ENCODE results near the gene CALN1. TPM values are rescaled to one million over a fixed set of nuclear protein-coding genes. Genes with fewer than 3 reads are reported as not detected.

Gene CALN1
- total and polyA plus RNA-seq, 4 donors, result 0.14 to 0.84 (median 0.24) TPM

DNA sequence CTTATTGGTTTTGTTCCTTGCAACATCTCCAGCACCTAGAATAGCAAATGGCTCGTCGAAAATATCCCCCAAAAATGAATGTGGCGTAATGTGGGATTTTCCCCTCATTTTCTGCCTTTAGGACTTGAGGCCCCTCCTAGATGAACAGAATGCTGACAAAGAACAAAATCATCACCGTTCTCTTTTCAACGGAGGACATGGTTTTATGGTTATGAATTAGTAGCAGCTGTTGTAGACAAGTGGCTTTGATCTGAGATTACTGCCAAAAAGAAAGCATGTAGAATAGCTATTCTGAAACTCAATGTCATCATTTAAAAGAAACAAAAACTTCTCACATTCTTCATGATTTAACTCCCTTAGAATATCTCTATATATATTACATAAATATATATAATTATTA is 17.2 kb upstream of the CALN1 start:
- DNase-seq (ENCODE audit: low spot score), result no peak
- Histone ChIP-seq H3K9ac (ENCODE audit: low read depth in 1 of 2, low read length in 2 of 2) (no peak overlapping the region), H3K36me3 (ENCODE audit: control insufficient read depth in 4 of 4, insufficient read depth in 3 of 4, low read depth in 1 of 4, low read length in 3 of 4) (no peaks in the 10 kb centered on the region), H3K4me3 (ENCODE audit: low read depth in 1 of 3, low read length in 3 of 3) (no peak overlapping the region), H3K27me3 (ENCODE audit: control insufficient read depth in 4 of 4, insufficient read depth in 4 of 4, low read length in 3 of 4) (no peaks in the 10 kb centered on the region), H3K9me3 (ENCODE audit: control insufficient read depth in 4 of 4, low read length in 3 of 4) (no peaks in the 10 kb centered on the region), H3K4me1 (ENCODE audit: control insufficient read depth in 4 of 4, insufficient read depth in 4 of 4, low read length in 3 of 4) (no peaks in the 10 kb centered on the region), H3K27ac (ENCODE audit: low read depth in 1 of 2, low read length in 2 of 2) (no peak overlapping the region)
- TF ChIP-seq MAX (IDR thresholded peaks at IDR 0.05) (no peak), FOXA2 (IDR thresholded peaks at IDR 0.05) (no peak), YY1 (IDR thresholded peaks at IDR 0.05) (no peak)
- 91% methylated on average over 5 of the region's 5 CpGs for WGBS

- Histone ChIP-seq H3K4me3 (ENCODE audit: low read depth in 1 of 3, low read length in 3 of 3) (no peak overlapping the region), H3K4me1 (ENCODE audit: control insufficient read depth in 4 of 4, insufficient read depth in 4 of 4, low read length in 3 of 4) (no peaks in the 10 kb centered on the region), H3K36me3 (ENCODE audit: control insufficient read depth in 4 of 4, insufficient read depth in 3 of 4, low read depth in 1 of 4, low read length in 3 of 4) (no peaks in the 10 kb centered on the region), H3K27me3 (ENCODE audit: control insufficient read depth in 4 of 4, insufficient read depth in 4 of 4, low read length in 3 of 4) (peaks cover 0 to 2% (median 0%) of the 10 kb centered on the region in 4 donors), H3K9me3 (ENCODE audit: control insufficient read depth in 4 of 4, low read length in 3 of 4) (no peaks in the 10 kb centered on the region), H3K9ac (ENCODE audit: low read depth in 1 of 2, low read length in 2 of 2) (no peak overlapping the region), H3K27ac (ENCODE audit: low read depth in 1 of 2, low read length in 2 of 2) (no peak overlapping the region)
- DNase-seq (ENCODE audit: low spot score), result no peak
- no peak for TF ChIP-seq RAD21 (IDR thresholded peaks at IDR 0.05)
- no peak for TF ChIP-seq NR2F2 (IDR thresholded peaks at IDR 0.05)
- TF ChIP-seq GABPA (IDR thresholded peaks at IDR 0.05 in 1 of 2, conservative IDR thresholded peaks at IDR 0.05 in 1 of 2), result no peak
- no peak for TF ChIP-seq MAX (IDR thresholded peaks at IDR 0.05)
- TF ChIP-seq JUND (IDR thresholded peaks at IDR 0.05), result no peak
- TF ChIP-seq YY1 (IDR thresholded peaks at IDR 0.05), result no peak
- TF ChIP-seq FOXA1 (IDR thresholded peaks at IDR 0.05), result no peak
- TF ChIP-seq ATF3 (IDR thresholded peaks at IDR 0.05), result no peak
- TF ChIP-seq SP1 (IDR thresholded peaks at IDR 0.05), result no peak
- 85% methylated on average over 8 of the region's 8 CpGs for WGBS
Measured at GRCh38 chr7:72416846-72417245, 4.7 kb upstream of the CALN1 start.

DNA sequence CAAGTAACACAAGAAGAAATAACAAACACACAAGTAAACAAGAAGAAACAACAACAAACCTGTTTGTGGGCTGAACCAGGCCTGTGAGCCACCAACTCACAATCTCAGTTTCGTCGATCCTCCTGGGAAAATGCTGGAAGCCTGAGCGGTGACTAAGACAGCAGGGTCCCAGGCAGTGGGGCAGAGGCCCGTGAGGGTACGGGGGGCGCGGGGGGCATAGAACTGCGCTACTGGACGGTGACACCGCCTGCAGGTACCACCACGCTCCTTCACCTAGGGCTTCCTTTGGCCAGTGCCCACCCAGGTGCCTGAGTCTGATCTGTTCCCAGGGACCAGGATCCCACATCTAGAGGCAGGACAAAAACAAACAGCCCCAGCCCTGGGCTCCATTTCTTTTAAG is 3.4 kb upstream of the CALN1 start:
- Histone ChIP-seq H3K9me3 (ENCODE audit: control insufficient read depth in 4 of 4, low read length in 3 of 4) (no peaks in the 10 kb centered on the region), H3K4me3 (ENCODE audit: low read depth in 1 of 3, low read length in 3 of 3) (no peak overlapping the region), H3K4me1 (ENCODE audit: control insufficient read depth in 4 of 4, insufficient read depth in 4 of 4, low read length in 3 of 4) (no peaks in the 10 kb centered on the region), H3K36me3 (ENCODE audit: control insufficient read depth in 4 of 4, insufficient read depth in 3 of 4, low read depth in 1 of 4, low read length in 3 of 4) (no peaks in the 10 kb centered on the region), H3K27ac (ENCODE audit: low read depth in 1 of 2, low read length in 2 of 2) (no peak overlapping the region), H3K27me3 (ENCODE audit: control insufficient read depth in 4 of 4, insufficient read depth in 4 of 4, low read length in 3 of 4) (peaks cover 0 to 2% (median 0%) of the 10 kb centered on the region in 4 donors), H3K9ac (ENCODE audit: low read depth in 1 of 2, low read length in 2 of 2) (no peak overlapping the region)
- TF ChIP-seq EGR1 (IDR thresholded peaks at IDR 0.05; ENCODE audit: low read depth in 2 of 2), result no peak
- WGBS, result 89% methylated on average over 11 of the region's 11 CpGs
- no peak for DNase-seq (ENCODE audit: low spot score)

DNA sequence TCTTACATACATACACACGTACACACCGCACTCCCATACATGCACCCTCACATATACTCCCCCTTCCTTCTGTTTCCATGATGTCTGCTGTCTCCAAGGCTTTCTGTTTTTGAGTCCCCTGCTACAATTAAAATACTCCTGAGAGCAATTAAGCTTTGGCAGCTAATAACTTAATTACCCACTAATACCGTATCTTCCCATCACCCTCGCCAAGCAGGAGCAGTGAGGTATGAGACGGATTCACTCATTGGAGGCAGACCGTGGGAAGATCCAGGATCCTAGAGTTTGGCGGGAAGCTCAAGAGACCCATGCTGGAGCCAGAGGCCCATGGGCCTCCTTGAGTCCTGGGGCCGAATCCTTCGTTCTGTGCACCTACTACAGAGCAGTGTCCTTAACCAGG is 1.7 kb upstream of the CALN1 start:
- Histone ChIP-seq H3K9me3 (ENCODE audit: control insufficient read depth in 4 of 4, low read length in 3 of 4) (no peaks in the 10 kb centered on the region), H3K36me3 (ENCODE audit: control insufficient read depth in 4 of 4, insufficient read depth in 3 of 4, low read depth in 1 of 4, low read length in 3 of 4) (no peaks in the 10 kb centered on the region), H3K4me3 (ENCODE audit: low read depth in 1 of 3, low read length in 3 of 3) (no peak overlapping the region), H3K4me1 (ENCODE audit: control insufficient read depth in 4 of 4, insufficient read depth in 4 of 4, low read length in 3 of 4) (no peaks in the 10 kb centered on the region), H3K27me3 (ENCODE audit: control insufficient read depth in 4 of 4, insufficient read depth in 4 of 4, low read length in 3 of 4) (no peaks in the 10 kb centered on the region), H3K9ac (ENCODE audit: low read depth in 1 of 2, low read length in 2 of 2) (no peak overlapping the region), H3K27ac (ENCODE audit: low read depth in 1 of 2, low read length in 2 of 2) (no peak overlapping the region)
- no peak for DNase-seq (ENCODE audit: low spot score)
- 93% methylated on average over 9 of the region's 9 CpGs for WGBS
- TF ChIP-seq TAF1 (conservative IDR thresholded peaks at IDR 0.05) (no peak), NR2F2 (IDR thresholded peaks at IDR 0.05) (no peak), YY1 (IDR thresholded peaks at IDR 0.05) (no peak), REST (IDR thresholded peaks at IDR 0.05) (no peak), FOXA1 (IDR thresholded peaks at IDR 0.05) (no peak), JUND (IDR thresholded peaks at IDR 0.05) (no peak), GABPA (IDR thresholded peaks at IDR 0.05 in 1 of 2, conservative IDR thresholded peaks at IDR 0.05 in 1 of 2) (no peak), ATF3 (IDR thresholded peaks at IDR 0.05) (no peak), SP1 (IDR thresholded peaks at IDR 0.05) (no peak)

All from liver (tissue), 9 donors.